ENCODE data around the gene USP6NL. TPM values are rescaled to one million over a fixed set of nuclear protein-coding genes. Genes with fewer than 3 reads are reported as not detected.

Gene USP6NL
- total and polyA plus RNA-seq, 10 of the 15 experiments (the other 5 are each of a cell fraction or from before 2014, with no cell fraction given), result 4.0 to 27.7 (median 18.2) TPM

DNA sequence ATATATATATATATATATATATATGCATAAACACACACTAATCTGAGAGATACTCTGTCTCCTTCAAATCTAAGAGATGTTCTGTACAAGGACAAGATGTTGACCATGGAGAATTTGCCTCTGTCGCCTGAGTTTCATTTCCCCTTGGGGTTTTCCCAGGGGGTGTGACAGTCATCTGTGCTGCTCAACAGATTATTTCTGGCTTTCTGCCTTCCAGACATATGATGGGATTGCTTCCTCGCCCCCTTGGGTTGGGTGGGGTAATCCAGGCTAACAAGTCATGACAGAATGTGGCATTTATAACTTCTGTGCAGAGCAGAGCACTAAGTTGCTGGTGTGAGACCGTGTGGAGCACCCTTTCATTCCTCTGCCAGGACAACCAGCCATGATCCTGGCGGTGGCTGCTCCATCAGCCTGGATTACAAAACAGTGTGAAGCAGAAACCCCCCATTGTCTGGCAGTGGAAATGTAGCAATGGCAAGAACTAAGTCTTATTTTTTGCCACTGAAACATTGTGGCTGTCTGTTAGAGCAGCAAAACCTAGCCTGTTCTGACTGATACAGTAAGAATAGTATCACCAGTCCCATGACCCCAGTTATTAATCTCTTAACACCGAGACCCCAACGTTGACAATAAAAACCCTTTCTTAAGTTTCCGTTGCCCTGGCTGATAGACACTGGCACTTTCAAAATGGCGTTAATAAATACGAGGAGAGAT, 13.7 kb upstream of the USP6NL start:
- Histone ChIP-seq H3K4me1 (ENCODE audit: control insufficient read depth, insufficient read depth, low read length) (peaks cover 20% of the 10 kb centered on the region), H3K4me3 (0 out of 2 replicates have a peak overlapping the region, but pooled peaks have one; percentile 41), H3K9ac (ENCODE audit: control insufficient read depth, insufficient read depth, low read length) (no peak overlapping the region), H3K9me3 (replicated peaks; ENCODE audit: control insufficient read depth, insufficient read depth, low read length) (no peaks in the 10 kb centered on the region; the same call in 2 of the 3 replicates), H3K79me2 (ENCODE audit: control insufficient read depth, insufficient read depth, low read length) (no peaks in the 10 kb centered on the region), H3K27ac (ENCODE audit: control insufficient read depth, insufficient read depth) (peak overlapping the region; percentile 32; the same call in 1 of the 2 replicates), H3K27me3 (replicated peaks in 1 of 2; ENCODE audit: control insufficient read depth in 2 of 2, insufficient read depth in 2 of 2, low read length in 1 of 2) (no peaks in the 10 kb centered on the region), H3K4me2 (ENCODE audit: control insufficient read depth, insufficient read depth) (peak overlapping the region; percentile 73), H3K36me3 (ENCODE audit: control insufficient read depth in 2 of 2, insufficient read depth in 2 of 2, low read length in 1 of 2) (no peaks in the 10 kb centered on the region), H4K20me1 (ENCODE audit: control insufficient read depth, insufficient read depth) (no peaks in the 10 kb centered on the region), H2AFZ (ENCODE audit: control insufficient read depth, low read depth, low read length) (peak overlapping the region; percentile 26; the same call in 1 of the 2 replicates)
- ChIA-PET POLR2A (interaction anchor here (1.4 kb wide), 1 partner anchor 45 kb away, joined by 3 read pairs; no protein-coding TSS in a partner anchor), SMC1A (ENCODE audit: uncharacterized antibody, unreplicated experiment) (interaction anchor here (0.7 to 1.4 kb wide), 5 partner anchors 13 to 53 kb away, joined by 3 to 4 read pairs (median 3); no protein-coding TSS in a partner anchor), RAD21 (ENCODE audit: unreplicated experiment) (interaction anchor here (1.0 to 1.2 kb wide), 2 partner anchors 16 to 90 kb away, joined by 3 read pairs; no protein-coding TSS in a partner anchor), CTCF (interaction anchor here (0.5 kb wide), 1 partner anchor 204 kb away, joined by 3 read pairs; no protein-coding TSS in a partner anchor)
- no TSS peak for BruUV-seq (replicated peaks)
- in situ Hi-C loops (cut with MboI) (no loop called here), intact Hi-C loops (cut with micrococcal nuclease; ENCODE audit: unreplicated experiment) (no loop called here)
- 33% methylated on average over 9 of the region's 9 CpGs for WGBS (ENCODE audit: insufficient coverage, insufficient replicate concordance, low lambda C conversion rate, missing lambda C conversion rate)
- DNase-seq (ENCODE audit: low read depth, low spot score) (peak; percentile 56), ATAC-seq (peak; percentile 93), FAIRE-seq (no peak)
- TF ChIP-seq ATF7 (IDR thresholded peaks at IDR 0.05; ENCODE audit: low read depth) (no peak), SPI1 (IDR thresholded peaks at IDR 0.05; ENCODE audit: borderline replicate concordance, insufficient read depth, low read depth, low read length) (peak; percentile 97), HDGF (IDR thresholded peaks at IDR 0.05) (no peak), TCF12 (IDR thresholded peaks at IDR 0.05; ENCODE audit: low read depth, low read length) (peak; percentile 39; the same call in 1 of the 2 replicates), DPF2 (IDR thresholded peaks at IDR 0.05) (peak; percentile 60; the same call in 1 of the 2 replicates), RUNX3 (IDR thresholded peaks at IDR 0.05; ENCODE audit: low read length) (peak; percentile 55), RELA (IDR thresholded peaks at IDR 0.05; ENCODE audit: borderline replicate concordance, partially characterized antibody) (peak; percentile 39), YY1 (IDR thresholded peaks at IDR 0.05; ENCODE audit: low read depth, low read length) (no peak), BCL11A (IDR thresholded peaks at IDR 0.05; ENCODE audit: low read depth, low read length) (peak; percentile 61; the same call in 1 of the 2 replicates), RAD51 (IDR thresholded peaks at IDR 0.05) (no peak)
- TF ChIP-seq, protein P1, sequence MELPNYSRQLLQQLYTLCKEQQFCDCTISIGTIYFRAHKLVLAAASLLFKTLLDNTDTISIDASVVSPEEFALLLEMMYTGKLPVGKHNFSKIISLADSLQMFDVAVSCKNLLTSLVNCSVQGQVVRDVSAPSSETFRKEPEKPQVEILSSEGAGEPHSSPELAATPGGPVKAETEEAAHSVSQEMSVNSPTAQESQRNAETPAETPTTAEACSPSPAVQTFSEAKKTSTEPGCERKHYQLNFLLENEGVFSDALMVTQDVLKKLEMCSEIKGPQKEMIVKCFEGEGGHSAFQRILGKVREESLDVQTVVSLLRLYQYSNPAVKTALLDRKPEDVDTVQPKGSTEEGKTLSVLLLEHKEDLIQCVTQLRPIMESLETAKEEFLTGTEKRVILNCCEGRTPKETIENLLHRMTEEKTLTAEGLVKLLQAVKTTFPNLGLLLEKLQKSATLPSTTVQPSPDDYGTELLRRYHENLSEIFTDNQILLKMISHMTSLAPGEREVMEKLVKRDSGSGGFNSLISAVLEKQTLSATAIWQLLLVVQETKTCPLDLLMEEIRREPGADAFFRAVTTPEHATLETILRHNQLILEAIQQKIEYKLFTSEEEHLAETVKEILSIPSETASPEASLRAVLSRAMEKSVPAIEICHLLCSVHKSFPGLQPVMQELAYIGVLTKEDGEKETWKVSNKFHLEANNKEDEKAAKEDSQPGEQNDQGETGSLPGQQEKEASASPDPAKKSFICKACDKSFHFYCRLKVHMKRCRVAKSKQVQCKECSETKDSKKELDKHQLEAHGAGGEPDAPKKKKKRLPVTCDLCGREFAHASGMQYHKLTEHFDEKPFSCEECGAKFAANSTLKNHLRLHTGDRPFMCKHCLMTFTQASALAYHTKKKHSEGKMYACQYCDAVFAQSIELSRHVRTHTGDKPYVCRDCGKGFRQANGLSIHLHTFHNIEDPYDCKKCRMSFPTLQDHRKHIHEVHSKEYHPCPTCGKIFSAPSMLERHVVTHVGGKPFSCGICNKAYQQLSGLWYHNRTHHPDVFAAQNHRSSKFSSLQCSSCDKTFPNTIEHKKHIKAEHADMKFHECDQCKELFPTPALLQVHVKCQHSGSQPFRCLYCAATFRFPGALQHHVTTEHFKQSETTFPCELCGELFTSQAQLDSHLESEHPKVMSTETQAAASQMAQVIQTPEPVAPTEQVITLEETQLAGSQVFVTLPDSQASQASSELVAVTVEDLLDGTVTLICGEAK (IDR thresholded peaks at IDR 0.05; ENCODE audit: borderline replicate concordance), result no peak
- TF ChIP-seq, protein P2, sequence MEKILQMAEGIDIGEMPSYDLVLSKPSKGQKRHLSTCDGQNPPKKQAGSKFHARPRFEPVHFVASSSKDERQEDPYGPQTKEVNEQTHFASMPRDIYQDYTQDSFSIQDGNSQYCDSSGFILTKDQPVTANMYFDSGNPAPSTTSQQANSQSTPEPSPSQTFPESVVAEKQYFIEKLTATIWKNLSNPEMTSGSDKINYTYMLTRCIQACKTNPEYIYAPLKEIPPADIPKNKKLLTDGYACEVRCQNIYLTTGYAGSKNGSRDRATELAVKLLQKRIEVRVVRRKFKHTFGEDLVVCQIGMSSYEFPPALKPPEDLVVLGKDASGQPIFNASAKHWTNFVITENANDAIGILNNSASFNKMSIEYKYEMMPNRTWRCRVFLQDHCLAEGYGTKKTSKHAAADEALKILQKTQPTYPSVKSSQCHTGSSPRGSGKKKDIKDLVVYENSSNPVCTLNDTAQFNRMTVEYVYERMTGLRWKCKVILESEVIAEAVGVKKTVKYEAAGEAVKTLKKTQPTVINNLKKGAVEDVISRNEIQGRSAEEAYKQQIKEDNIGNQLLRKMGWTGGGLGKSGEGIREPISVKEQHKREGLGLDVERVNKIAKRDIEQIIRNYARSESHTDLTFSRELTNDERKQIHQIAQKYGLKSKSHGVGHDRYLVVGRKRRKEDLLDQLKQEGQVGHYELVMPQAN (conservative IDR thresholded peaks at IDR 0.05), result 0 out of 2 replicates have a peak, but pooled peaks have one; percentile 26
- TF ChIP-seq, protein P3, sequence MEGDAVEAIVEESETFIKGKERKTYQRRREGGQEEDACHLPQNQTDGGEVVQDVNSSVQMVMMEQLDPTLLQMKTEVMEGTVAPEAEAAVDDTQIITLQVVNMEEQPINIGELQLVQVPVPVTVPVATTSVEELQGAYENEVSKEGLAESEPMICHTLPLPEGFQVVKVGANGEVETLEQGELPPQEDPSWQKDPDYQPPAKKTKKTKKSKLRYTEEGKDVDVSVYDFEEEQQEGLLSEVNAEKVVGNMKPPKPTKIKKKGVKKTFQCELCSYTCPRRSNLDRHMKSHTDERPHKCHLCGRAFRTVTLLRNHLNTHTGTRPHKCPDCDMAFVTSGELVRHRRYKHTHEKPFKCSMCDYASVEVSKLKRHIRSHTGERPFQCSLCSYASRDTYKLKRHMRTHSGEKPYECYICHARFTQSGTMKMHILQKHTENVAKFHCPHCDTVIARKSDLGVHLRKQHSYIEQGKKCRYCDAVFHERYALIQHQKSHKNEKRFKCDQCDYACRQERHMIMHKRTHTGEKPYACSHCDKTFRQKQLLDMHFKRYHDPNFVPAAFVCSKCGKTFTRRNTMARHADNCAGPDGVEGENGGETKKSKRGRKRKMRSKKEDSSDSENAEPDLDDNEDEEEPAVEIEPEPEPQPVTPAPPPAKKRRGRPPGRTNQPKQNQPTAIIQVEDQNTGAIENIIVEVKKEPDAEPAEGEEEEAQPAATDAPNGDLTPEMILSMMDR (IDR thresholded peaks at IDR 0.05 in 2 of 3, conservative IDR thresholded peaks at IDR 0.05 in 1 of 3; ENCODE audit: control insufficient read depth in 2 of 3, extremely low read depth in 1 of 3, insufficient read depth in 1 of 3, low read depth in 3 of 3, low read length in 3 of 3), result no peak
- TF ChIP-seq, protein P4, sequence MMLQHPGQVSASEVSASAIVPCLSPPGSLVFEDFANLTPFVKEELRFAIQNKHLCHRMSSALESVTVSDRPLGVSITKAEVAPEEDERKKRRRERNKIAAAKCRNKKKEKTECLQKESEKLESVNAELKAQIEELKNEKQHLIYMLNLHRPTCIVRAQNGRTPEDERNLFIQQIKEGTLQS (IDR thresholded peaks at IDR 0.05; ENCODE audit: borderline replicate concordance, extremely low read depth, low read depth, low read length), result no peak

All from GM12878 (cell line).